PC-9 (cell line): ENCODE data around the gene WDR5B.

Experiments used
- CTCF ChIP-seq: fragments of 200-600 bp; sonication (generic); conservative IDR thresholded peaks from 2 replicates; pipeline ENCODE4 v1.6.1; 2017; ENCODE audit warnings: mixed run types, antibody characterized with exemption, mild to moderate bottlenecking, moderate library complexity
- EZH2 ChIP-seq: fragments of 200-600 bp; sonication (generic); IDR thresholded peaks from 2 replicates; pipeline ENCODE4 v1.8.0; 2017; ENCODE audit warnings: antibody characterized with exemption, low read depth

GRCh38 chr3:122416966-122417365 is 1.1 kb upstream of the WDR5B start:
- TF ChIP-seq CTCF (no peak), EZH2 (no peak)
